ENCODE results near the gene OR2C1. TPM values are rescaled to one million over a fixed set of nuclear protein-coding genes. Genes with fewer than 3 reads are reported as not detected.

The OR2C1 gene
- total and polyA plus RNA-seq, 9 donors, result 0.06 to 0.50 (median 0.28) TPM; not detected in 1

DNA sequence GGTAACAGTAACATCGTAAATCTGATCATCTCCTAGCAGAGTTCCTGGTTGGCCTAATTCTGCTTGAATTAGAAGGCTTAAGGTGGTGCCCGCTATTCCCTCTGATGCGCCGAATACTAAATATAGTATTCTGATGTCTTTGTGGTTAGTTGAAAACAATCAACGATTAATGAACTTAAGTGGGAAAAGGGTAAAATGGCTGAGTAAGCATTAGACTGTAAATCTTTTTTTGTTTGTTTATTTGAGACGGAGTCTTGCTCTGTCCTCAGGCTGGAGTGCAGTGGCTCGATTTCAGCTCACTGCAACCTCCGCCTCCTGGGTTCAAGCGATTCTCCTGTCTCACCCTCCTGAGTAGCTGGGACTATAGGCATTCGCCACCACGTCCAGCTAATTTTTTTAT lies 13.4 kb downstream of the OR2C1 start:
- Histone ChIP-seq H3K4me1 (ENCODE audit: insufficient read depth) (no peaks in the 10 kb centered on the region), H3K27ac (no peak overlapping the region), H3K36me3 (no peaks in the 10 kb centered on the region), H3K4me3 (no peak overlapping the region), H3K9me3 (peaks cover under 1 to 6% of the 10 kb centered on the region in 2 donors), H3K27me3 (no peaks in the 10 kb centered on the region)
- intact Hi-C loops (cut with DNase I), result no loop called here
- WGBS, 3 donors, result 92 to 93% (median 93%) methylated on average over 11 of the region's 11 CpGs
- DNase-seq, result no peak
- no peak for TF ChIP-seq POLR2A (IDR thresholded peaks at IDR 0.05)
- no peak for TF ChIP-seq EP300 (IDR thresholded peaks at IDR 0.05)
- TF ChIP-seq, protein P1, sequence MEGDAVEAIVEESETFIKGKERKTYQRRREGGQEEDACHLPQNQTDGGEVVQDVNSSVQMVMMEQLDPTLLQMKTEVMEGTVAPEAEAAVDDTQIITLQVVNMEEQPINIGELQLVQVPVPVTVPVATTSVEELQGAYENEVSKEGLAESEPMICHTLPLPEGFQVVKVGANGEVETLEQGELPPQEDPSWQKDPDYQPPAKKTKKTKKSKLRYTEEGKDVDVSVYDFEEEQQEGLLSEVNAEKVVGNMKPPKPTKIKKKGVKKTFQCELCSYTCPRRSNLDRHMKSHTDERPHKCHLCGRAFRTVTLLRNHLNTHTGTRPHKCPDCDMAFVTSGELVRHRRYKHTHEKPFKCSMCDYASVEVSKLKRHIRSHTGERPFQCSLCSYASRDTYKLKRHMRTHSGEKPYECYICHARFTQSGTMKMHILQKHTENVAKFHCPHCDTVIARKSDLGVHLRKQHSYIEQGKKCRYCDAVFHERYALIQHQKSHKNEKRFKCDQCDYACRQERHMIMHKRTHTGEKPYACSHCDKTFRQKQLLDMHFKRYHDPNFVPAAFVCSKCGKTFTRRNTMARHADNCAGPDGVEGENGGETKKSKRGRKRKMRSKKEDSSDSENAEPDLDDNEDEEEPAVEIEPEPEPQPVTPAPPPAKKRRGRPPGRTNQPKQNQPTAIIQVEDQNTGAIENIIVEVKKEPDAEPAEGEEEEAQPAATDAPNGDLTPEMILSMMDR (IDR thresholded peaks at IDR 0.05), result no peak

DNA sequence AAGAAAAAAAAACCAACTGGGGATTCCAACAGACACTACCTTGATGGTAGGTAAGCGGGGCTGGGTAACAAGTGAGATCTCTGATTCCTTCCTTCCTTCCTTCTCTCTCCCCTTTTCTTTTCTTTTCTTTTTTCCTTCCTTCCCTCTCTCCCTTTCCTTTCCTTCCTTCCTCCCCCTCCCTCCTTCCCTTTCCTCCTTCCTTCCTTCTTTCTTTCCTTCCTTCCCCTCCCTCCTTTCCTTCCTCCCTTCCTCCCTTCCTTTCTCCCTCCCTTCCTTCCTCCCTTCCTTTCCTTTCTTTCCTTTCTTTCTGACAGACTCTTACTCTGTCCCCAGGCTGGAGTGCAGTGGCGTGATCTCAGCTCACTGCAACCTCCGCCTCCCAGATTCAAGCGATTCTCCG lies 20.0 kb downstream of the OR2C1 start:
- 91 to 94% (median 92%) methylated on average over 5 of the region's 5 CpGs for WGBS, 3 donors
- no peak for TF ChIP-seq EP300 (IDR thresholded peaks at IDR 0.05)
- no peak for TF ChIP-seq POLR2A (IDR thresholded peaks at IDR 0.05)
- DNase-seq, result no peak
- Histone ChIP-seq H3K9me3 (peaks cover 12 to 25% of the 10 kb centered on the region in 2 donors), H3K27ac (no peak overlapping the region), H3K4me3 (no peak overlapping the region), H3K4me1 (ENCODE audit: insufficient read depth) (no peaks in the 10 kb centered on the region), H3K27me3 (no peaks in the 10 kb centered on the region), H3K36me3 (no peaks in the 10 kb centered on the region)
- intact Hi-C loops (cut with DNase I), result no loop called here

DNA sequence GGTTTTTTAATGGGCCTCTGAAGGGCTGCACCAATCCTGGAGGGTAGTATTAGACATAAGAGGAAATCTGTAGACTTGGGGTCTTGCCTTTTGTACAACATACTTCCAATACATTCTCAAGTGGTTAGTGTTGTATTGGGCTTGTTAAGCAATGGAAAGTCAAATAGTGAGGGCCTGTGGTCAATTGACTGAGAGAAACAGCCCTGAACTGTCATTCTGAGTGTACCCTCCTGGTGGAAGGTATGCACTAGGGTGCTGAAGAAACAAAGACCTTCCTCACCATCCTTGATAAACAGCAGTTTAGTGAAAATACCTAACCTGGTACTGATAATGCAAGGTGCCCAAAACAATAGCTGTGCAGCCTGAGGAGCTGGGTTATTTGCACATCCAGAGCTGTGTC lies 22.2 kb downstream of the OR2C1 start:
- Histone ChIP-seq H3K4me3 (no peak overlapping the region), H3K27ac (no peak overlapping the region), H3K4me1 (ENCODE audit: insufficient read depth) (no peaks in the 10 kb centered on the region), H3K9me3 (peaks cover 26 to 43% of the 10 kb centered on the region in 2 donors), H3K27me3 (no peaks in the 10 kb centered on the region), H3K36me3 (no peaks in the 10 kb centered on the region)
- no peak for TF ChIP-seq EP300 (IDR thresholded peaks at IDR 0.05)
- TF ChIP-seq POLR2A (IDR thresholded peaks at IDR 0.05), result no peak
- intact Hi-C loops (cut with DNase I), result no loop called here
- DNase-seq, result no peak

DNA sequence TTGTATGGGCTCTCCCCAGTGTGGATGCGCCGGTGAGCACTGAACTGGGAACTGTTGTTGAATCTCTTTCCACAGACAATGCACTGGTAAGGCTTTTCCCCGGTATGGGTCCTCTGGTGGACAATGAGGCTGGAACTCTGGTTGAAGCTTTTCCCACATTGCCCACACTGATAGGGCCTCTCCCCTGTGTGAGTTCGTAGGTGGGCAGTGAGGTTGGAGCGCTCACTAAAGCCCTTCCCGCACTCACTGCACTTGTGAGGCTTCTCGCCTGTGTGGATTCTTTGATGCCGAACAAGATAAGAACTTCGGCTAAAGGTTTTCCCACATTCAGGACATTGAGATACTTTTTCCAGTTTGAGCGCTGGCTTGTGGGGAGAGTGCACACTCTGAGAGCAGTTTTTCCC lies 27.4 kb downstream of the OR2C1 start:
- DNase-seq, result no peak
- Histone ChIP-seq H3K4me3 (no peak overlapping the region), H3K27me3 (no peaks in the 10 kb centered on the region), H3K9me3 (peaks cover 41 to 57% of the 10 kb centered on the region in 2 donors), H3K27ac (no peak overlapping the region), H3K4me1 (ENCODE audit: insufficient read depth) (no peaks in the 10 kb centered on the region), H3K36me3 (no peaks in the 10 kb centered on the region)
- intact Hi-C loops (cut with DNase I), result no loop called here
- no peak for TF ChIP-seq POLR2A (IDR thresholded peaks at IDR 0.05)
- no peak for TF ChIP-seq EP300 (IDR thresholded peaks at IDR 0.05)
- TF ChIP-seq, protein P1 (IDR thresholded peaks at IDR 0.05), result no peak
- WGBS, 3 donors, result 95 to 98% (median 97%) methylated on average over 10 of the region's 10 CpGs

DNA sequence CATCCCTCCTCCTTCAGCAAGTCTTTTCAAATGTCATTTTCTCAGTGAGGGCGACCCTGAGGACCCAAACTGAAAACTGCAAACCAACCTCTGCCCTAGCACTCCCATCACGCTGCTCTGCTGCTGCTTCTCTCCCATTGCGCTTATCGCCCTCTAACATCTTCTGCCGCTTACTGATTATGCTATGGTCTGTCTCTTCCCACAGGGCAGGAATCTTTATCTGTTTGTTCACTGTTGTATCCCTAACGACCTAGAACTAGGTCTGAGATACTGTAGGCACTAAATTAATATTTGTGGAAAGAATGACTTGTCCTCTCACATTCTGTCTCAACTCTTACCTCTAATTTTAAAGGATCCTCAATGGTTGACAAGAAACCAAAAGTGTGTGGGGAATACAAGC lies 32.6 kb downstream of the OR2C1 start:
- H3K4me1 ChIP-seq (ENCODE audit: insufficient read depth), result no peaks in the 10 kb centered on the region
- H3K36me3 ChIP-seq, result no peaks in the 10 kb centered on the region
- TF ChIP-seq, protein P1 (IDR thresholded peaks at IDR 0.05), result no peak
- TF ChIP-seq POLR2A (IDR thresholded peaks at IDR 0.05) (no peak), EP300 (IDR thresholded peaks at IDR 0.05) (no peak)
- intact Hi-C loops (cut with DNase I), result no loop called here
- H3K27me3 ChIP-seq, result no peaks in the 10 kb centered on the region
- H3K27ac ChIP-seq, result no peak overlapping the region
- no peak overlapping the region for H3K4me3 ChIP-seq
- 93 to 96% (median 95%) methylated on average over 6 of the region's 6 CpGs for WGBS, 3 donors
- H3K9me3 ChIP-seq, result peaks cover 19 to 55% of the 10 kb centered on the region in 2 donors
- DNase-seq, result no peak
